ENCODE results near the gene ELP4. TPM values are rescaled to one million over a fixed set of nuclear protein-coding genes. Genes with fewer than 3 reads are reported as not detected.
A peak's percentile ranks its signal among the peaks of the same experiment; 100 is the strongest.

The ELP4 gene
- total RNA-seq, 1 donor from 2014 or later, result 147 TPM

GRCh38 chr11:31828217-31828616 is 318.6 kb downstream of the ELP4 start:
- peak overlapping the region; percentile 83 for H3K4me3 Mint-ChIP-seq
- H3K4me1 Mint-ChIP-seq, result peaks cover 32% of the 10 kb centered on the region
- H3K27me3 Mint-ChIP-seq (ENCODE audit: insufficient read depth, low read depth), result peaks cover 55% of the 10 kb centered on the region
- Histone ChIP-seq H3K27ac (no peak overlapping the region), H3K9me3 (ENCODE audit: low read depth) (no peaks in the 10 kb centered on the region), H3K79me2 (ENCODE audit: low read depth) (no peaks in the 10 kb centered on the region), H2AFZ (replicated peaks) (no peak overlapping the region), H3K4me2 (no peak overlapping the region), H3K36me3 (no peaks in the 10 kb centered on the region), H3K4me1 (peaks cover 59% of the 10 kb centered on the region), H3K9ac (no peak overlapping the region), H3F3A (ENCODE audit: low read depth) (peaks cover 46% of the 10 kb centered on the region), H4K20me1 (ENCODE audit: low read depth) (peaks cover 9% of the 10 kb centered on the region), H3K4me3 (no peak overlapping the region), H3K27me3 (peaks cover 85% of the 10 kb centered on the region)
- TF ChIP-seq CTCF (IDR thresholded peaks at IDR 0.05) (no peak), EZH2 (IDR thresholded peaks at IDR 0.05) (no peak), EZH2phosphoT487 (IDR thresholded peaks at IDR 0.05) (no peak)
- no peaks in the 10 kb centered on the region for H3K36me3 Mint-ChIP-seq
- DNase-seq (ENCODE audit: low spot score), result no peak
- peaks cover 4% of the 10 kb centered on the region for H3K9me3 Mint-ChIP-seq
- no peak overlapping the region for H3K27ac Mint-ChIP-seq

GRCh38 chr11:31830406-31830805 is 320.8 kb downstream of the ELP4 start:
- TF ChIP-seq EZH2phosphoT487 (IDR thresholded peaks at IDR 0.05) (no peak), CTCF (IDR thresholded peaks at IDR 0.05) (no peak), EZH2 (IDR thresholded peaks at IDR 0.05) (no peak)
- H3K9ac ChIP-seq, result no peak overlapping the region
- H3K4me1 ChIP-seq, result peaks cover 38% of the 10 kb centered on the region
- H3K27me3 Mint-ChIP-seq (ENCODE audit: insufficient read depth, low read depth), result peaks cover 33% of the 10 kb centered on the region
- H3K4me1 Mint-ChIP-seq, result peaks cover 17% of the 10 kb centered on the region
- no peaks in the 10 kb centered on the region for H3K36me3 ChIP-seq
- no peak overlapping the region for H3K27ac Mint-ChIP-seq
- DNase-seq (ENCODE audit: low spot score), result no peak
- H3K27me3 ChIP-seq, result peaks cover 69% of the 10 kb centered on the region
- H3K36me3 Mint-ChIP-seq, result no peaks in the 10 kb centered on the region
- no peak overlapping the region for H3K4me2 ChIP-seq
- H3F3A ChIP-seq (ENCODE audit: low read depth), result peaks cover 25% of the 10 kb centered on the region
- H3K4me3 Mint-ChIP-seq, result no peak overlapping the region
- H2AFZ ChIP-seq (replicated peaks), result no peak overlapping the region
- H3K9me3 ChIP-seq (ENCODE audit: low read depth), result no peaks in the 10 kb centered on the region
- H3K4me3 ChIP-seq, result no peak overlapping the region
- H3K27ac ChIP-seq, result no peak overlapping the region
- H3K9me3 Mint-ChIP-seq, result peaks cover 4% of the 10 kb centered on the region
- H4K20me1 ChIP-seq (ENCODE audit: low read depth), result peaks cover 6% of the 10 kb centered on the region
- no peaks in the 10 kb centered on the region for H3K79me2 ChIP-seq (ENCODE audit: low read depth)

GRCh38 chr11:31834237-31834636 is 324.7 kb downstream of the ELP4 start:
- Mint-ChIP-seq H3K36me3 (no peaks in the 10 kb centered on the region), H3K4me1 (no peaks in the 10 kb centered on the region), H3K9me3 (no peaks in the 10 kb centered on the region), H3K27ac (no peak overlapping the region), H3K27me3 (ENCODE audit: insufficient read depth, low read depth) (peaks cover 2% of the 10 kb centered on the region), H3K4me3 (no peak overlapping the region)
- Histone ChIP-seq H3K4me2 (no peak overlapping the region), H4K20me1 (ENCODE audit: low read depth) (no peaks in the 10 kb centered on the region), H3K4me1 (peaks cover 11% of the 10 kb centered on the region), H3K27me3 (peaks cover 34% of the 10 kb centered on the region), H3K9ac (no peak overlapping the region), H3K27ac (no peak overlapping the region), H2AFZ (replicated peaks) (no peak overlapping the region), H3K9me3 (ENCODE audit: low read depth) (no peaks in the 10 kb centered on the region), H3K4me3 (no peak overlapping the region), H3F3A (ENCODE audit: low read depth) (no peaks in the 10 kb centered on the region), H3K36me3 (no peaks in the 10 kb centered on the region), H3K79me2 (ENCODE audit: low read depth) (no peaks in the 10 kb centered on the region)
- DNase-seq (ENCODE audit: low spot score), result no peak
- no peak for TF ChIP-seq EZH2phosphoT487 (IDR thresholded peaks at IDR 0.05)
- peak; percentile 32 for TF ChIP-seq CTCF (IDR thresholded peaks at IDR 0.05)

Other genes with a start within 250 kb of the ELP4 start
- gene DCDC1, start 140.0 kb upstream of the ELP4 start, total RNA-seq (ENCODE audit: low replicate concordance), result 3.4 and 5.0 TPM in 2 replicates
- gene DNAJC24, start 139.9 kb upstream of the ELP4 start, total RNA-seq (ENCODE audit: low replicate concordance), result 52.2 and 80.9 TPM in 2 replicates
- gene IMMP1L, start 145 bp upstream of the ELP4 start, total RNA-seq (ENCODE audit: low replicate concordance), result 95.2 and 122 TPM in 2 replicates

Measured in neural progenitor cell (in vitro differentiated cells).